HG02852 (cell line): ENCODE measurements around the gene CA7.

Source experiments
- ATAC-seq: cut with Tn5 transposase; IDR thresholded peaks from one replicate; pipeline ENCODE4 v1.9.1; 2021; ENCODE audit warnings: mild to moderate bottlenecking, moderate library complexity; ENCODE audit not compliant: unreplicated experiment

The CA7 gene

DNA sequence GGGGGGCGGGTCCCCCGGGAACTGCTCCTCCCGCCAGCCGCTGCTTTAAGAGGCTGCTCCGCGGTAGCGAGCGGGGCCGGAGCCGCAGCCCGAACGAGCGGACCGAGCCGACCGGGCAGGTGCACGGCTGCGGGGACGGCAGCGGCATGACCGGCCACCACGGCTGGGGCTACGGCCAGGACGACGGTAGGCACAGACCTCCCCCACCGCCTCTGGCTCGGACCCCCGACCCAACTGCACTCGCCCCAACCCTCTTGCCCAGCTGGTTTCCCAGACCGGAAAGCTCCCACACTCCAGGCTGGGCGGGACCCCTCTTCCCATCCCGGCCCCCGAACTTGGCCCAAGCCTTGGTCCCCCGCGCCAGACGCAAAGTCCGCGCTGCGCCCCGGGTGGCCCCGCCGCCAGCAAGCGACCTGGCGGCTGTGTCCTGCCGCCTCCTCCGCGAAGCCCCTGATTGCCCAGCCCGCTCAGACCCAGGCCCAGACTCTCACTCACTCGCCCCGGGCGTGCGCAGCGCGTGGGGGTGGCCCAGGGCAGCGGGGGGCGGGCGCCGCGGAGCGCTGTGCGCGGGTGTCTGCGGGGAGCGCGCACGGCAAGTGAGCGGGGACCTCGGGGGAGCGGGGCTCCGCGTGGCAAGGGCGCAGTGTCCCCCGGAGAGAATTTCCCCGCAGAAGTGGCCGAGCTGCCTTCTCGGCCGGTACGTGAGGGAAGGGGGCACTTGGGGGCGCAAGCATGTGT, at the start of gene CA7:
Gene CA7 (plus strand): TSS at position 73 of the 738 bp plus-strand sequence. CDS start 74 bp downstream, at position 147.
- ATAC-seq, result no peak

- no peak for ATAC-seq
Observed at GRCh38 chr16:66798161-66798560, 46.1 kb upstream of the CA7 start.

GRCh38 chr16:66800856-66801255, 43.4 kb upstream of the CA7 start:
- no peak for ATAC-seq

- no peak for ATAC-seq
Observed at GRCh38 chr16:66801320-66802105, 42.7 kb upstream of the CA7 start, which contains the start of gene TERB1. TSS of gene TERB1 (minus strand) at chr16:66801584. CDS start at chr16:66796798, 4,786 bp downstream.

GRCh38 chr16:66802159-66802558, 42.1 kb upstream of the CA7 start:
- ATAC-seq, result no peak

DNA sequence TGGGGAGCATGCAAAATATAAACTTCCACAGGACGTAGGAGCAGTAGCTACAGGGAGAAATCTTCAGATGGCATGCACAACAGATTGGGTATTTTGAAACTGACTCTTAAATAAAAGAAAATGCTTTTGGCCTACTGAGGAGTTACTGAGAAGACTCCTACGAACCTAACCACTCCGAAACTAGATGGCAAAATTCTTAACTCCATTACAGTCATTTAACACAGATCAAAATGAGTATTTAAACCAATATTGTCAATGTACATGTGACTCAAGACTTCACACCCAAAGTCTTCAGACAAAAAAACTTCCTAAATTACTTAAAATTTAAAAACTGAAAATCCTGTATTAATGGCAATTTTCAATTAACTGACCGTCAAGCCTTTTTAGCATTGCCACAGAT, 34.4 kb upstream of the CA7 start:
- ATAC-seq, result no peak

- no peak for ATAC-seq
Observed at GRCh38 chr16:66810391-66810790, 33.8 kb upstream of the CA7 start.

- ATAC-seq, result no peak
Observed at GRCh38 chr16:66811043-66811442, 33.2 kb upstream of the CA7 start.

GRCh38 chr16:66814734-66815133, 29.5 kb upstream of the CA7 start:
- ATAC-seq, result no peak

DNA sequence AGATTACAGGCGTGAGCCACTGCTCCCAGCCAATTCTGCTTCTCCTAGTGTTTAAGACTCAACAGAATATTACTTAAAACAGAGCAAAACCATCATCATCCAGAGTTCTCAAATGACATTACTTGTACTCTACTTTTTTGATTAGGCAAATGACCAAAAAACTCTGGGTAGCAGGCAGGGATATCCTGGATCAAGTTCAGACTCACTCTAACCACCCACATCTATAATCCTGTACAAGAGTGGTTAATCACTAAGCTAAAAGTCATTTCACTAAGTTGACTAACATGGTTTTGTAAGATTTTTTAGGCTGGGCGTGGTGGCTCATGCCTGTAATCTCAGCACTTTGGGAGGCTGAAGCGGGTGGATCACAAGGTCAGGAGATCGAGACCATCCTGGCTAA, 20.2 kb upstream of the CA7 start:
- ATAC-seq, result no peak

GRCh38 chr16:66830422-66831404, 13.5 kb upstream of the CA7 start, which contains the start of gene NAE1:
TSS of gene NAE1 (minus strand) at chr16:66830976. CDS start at chr16:66830899, 77 bp downstream.
- peak; percentile 87 for ATAC-seq

GRCh38 chr16:66832190-66832589, 12.0 kb upstream of the CA7 start:
- no peak for ATAC-seq

- no peak for ATAC-seq
Observed at GRCh38 chr16:66832661-66833305, 11.4 kb upstream of the CA7 start.

DNA sequence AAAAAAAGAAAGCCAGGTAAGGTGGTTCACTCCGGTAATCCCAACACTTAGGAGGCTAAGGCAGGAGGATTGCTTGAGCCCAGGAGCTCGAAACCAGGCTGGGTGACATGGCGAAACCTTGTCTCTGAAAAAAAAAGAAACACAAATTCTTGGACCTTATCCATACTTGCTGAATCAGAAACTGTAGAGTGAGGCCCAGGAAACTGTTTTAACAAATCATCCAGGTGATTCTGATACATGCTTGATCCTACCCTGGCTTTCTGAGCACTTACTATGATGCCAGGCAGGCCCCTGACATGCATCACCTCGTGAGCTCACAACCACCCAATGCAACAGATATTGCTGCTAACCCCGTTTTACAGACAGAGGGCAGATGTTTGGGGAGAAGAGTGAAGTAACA, 9.5 kb upstream of the CA7 start:
- no peak for ATAC-seq

GRCh38 chr16:66840883-66841282, 3.3 kb upstream of the CA7 start:
- ATAC-seq, result no peak

DNA sequence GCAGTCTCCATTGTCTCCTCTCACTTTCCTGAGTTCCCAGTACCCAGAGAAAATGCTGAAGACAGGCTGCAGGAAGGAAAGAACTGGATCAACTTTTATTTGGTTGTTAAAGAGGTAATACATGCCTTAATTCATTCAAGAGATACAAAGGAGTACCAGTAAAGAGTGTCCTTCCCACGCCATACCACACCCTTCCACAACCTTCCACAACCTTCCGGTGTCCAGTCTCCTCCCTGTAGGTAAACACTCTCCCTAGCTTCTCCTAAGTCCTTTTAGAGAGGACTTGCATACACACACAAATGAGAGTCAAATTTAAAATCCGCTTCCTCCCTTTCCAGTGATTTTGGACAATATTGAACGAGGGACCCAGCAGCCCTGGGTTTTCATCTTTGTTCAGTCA, 2.8 kb upstream of the CA7 start:
- no peak for ATAC-seq

- no peak for ATAC-seq
Observed at GRCh38 chr16:66842765-66843164, 1.4 kb upstream of the CA7 start.

GRCh38 chr16:66843191-66843590, 1.0 kb upstream of the CA7 start:
- ATAC-seq, result no peak

DNA sequence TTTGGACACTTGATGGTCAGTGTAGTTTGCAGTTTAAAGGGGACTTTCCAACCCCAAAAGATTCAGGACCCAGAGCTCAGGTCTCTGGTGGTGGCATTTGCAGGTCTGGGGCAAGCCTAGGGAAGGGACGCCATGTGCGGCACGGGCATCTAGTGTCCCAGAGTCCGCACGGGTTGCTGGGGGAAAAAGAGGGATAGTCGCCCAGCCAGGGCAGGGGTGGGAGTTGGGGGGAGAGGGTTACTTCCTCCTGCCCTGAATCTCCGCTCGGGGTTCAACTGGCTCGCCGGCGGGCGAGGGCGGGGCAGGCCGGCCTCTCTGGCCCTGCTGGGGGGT, 239 bp upstream of the CA7 start:
- no peak for ATAC-seq

DNA sequence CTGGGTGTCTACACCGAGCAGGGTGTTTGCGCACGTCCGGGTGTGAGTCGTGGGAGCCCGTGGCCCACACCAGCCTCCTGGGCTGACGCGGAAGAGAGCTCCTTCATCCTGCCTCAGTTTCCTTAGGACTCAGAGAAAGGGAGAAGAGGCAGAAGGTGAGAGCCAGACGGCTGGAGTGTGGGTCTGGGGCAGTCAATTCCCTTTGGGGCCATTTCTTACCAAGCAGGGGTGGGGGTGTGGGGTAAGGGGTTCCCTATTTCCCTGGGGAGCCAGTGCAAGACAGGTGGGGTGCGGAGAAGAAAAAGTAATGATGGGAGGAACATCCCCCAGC, 831 bp downstream of the CA7 start:
- no peak for ATAC-seq

DNA sequence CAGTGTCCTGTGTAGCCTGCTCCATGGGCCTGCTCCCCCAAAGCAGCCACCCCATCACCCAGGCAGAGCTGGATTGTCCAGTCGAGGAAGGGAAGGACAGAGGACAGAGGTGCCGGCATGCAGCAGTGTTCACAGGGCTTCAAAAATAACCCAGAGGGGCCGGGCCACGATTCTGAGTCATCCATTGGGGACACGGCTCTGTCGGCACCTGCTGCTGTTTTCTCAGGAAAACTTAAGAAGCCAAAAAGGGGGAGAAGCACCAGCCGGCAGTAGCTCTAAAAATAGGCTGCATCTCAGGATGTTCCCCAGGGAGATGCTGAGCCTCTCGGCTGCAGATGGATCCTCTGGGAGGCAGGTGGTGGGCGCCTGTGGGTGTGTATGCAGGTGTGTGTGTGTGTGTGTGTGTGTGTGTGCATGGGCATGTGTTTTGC, 1.6 kb downstream of the CA7 start:
- ATAC-seq, result no peak
